Suprapubic skin (tissue), 4 donors: ENCODE measurements around the gene RNF138.

Source experiments
- CTCF ChIP-seq, 2 donors: fragments of 200-600 bp in 1 of 2; fragments of 450-650 bp in 1 of 2; sonication (generic) in 1 of 2; IDR thresholded peaks; one replicate each; pipeline ENCODE4 v1.5.1; 2016 to 2019; ENCODE audit warnings: antibody characterized with exemption in 2 of 2, mild to moderate bottlenecking in 1 of 2, moderate library complexity in 1 of 2
- EP300 ChIP-seq: sonication (generic); formaldehyde crosslinking; IDR thresholded peaks from one replicate; pipeline ENCODE4 v1.6.1; 2017; ENCODE audit warnings: antibody characterized with exemption
- POLR2AphosphoS5 ChIP-seq, 3 donors: sonication (generic); formaldehyde crosslinking; IDR thresholded peaks; one replicate each; pipeline ENCODE4 v1.6.1; 2017; ENCODE audit warnings: antibody characterized with exemption in 3 of 3

- no peak for TF ChIP-seq CTCF (IDR thresholded peaks at IDR 0.05)
- TF ChIP-seq POLR2AphosphoS5 (IDR thresholded peaks at IDR 0.05) = no peak
- no peak for TF ChIP-seq EP300
Measured at GRCh38 chr18:32152705-32153448, 61.2 kb downstream of the RNF138 start.
